GM12892 (cell line): ENCODE results near the gene CACNB4.

Experiments
- POLR2A ChIP-seq: IDR thresholded peaks from 2 replicates; pipeline ENCODE4 v1.6.1; 2011; ENCODE audit warnings: low read depth, low read length, control low read depth
- POLR2AphosphoS5 ChIP-seq: IDR thresholded peaks from 2 replicates; pipeline ENCODE4 v1.6.1; 2011; ENCODE audit warnings: low read depth, low read length, control low read depth

DNA sequence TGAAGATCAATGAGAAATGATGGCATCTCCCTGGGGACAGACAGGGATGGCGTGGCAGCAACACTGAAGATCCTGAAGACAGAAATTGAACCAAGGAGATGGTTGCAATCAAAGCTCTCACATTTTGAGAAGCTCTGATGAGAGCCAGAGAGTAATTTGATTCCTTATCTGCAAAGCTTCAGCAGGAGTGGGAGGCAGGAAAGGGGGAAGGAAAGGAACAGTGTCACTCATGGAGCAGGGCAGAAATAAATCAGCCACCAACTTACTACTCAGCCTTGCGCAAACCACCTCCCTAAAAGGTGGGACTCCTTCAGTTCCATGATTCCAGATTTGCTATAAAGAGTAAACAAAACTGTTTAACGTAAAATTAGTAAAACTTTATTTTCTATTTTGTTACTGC lies 119.2 kb downstream of the CACNB4 start:
- TF ChIP-seq POLR2AphosphoS5: no peak
- TF ChIP-seq POLR2A: no peak
